Embryonic facial prominence (tissue), 1 donor: ENCODE data around the gene FYN.

ENCODE experiments used
- DNase-seq: peaks from one replicate; pipeline ENCODE4 v3.0.0-alpha.2; 2016; ENCODE audit errors: extremely low spot score

Gene FYN

DNA sequence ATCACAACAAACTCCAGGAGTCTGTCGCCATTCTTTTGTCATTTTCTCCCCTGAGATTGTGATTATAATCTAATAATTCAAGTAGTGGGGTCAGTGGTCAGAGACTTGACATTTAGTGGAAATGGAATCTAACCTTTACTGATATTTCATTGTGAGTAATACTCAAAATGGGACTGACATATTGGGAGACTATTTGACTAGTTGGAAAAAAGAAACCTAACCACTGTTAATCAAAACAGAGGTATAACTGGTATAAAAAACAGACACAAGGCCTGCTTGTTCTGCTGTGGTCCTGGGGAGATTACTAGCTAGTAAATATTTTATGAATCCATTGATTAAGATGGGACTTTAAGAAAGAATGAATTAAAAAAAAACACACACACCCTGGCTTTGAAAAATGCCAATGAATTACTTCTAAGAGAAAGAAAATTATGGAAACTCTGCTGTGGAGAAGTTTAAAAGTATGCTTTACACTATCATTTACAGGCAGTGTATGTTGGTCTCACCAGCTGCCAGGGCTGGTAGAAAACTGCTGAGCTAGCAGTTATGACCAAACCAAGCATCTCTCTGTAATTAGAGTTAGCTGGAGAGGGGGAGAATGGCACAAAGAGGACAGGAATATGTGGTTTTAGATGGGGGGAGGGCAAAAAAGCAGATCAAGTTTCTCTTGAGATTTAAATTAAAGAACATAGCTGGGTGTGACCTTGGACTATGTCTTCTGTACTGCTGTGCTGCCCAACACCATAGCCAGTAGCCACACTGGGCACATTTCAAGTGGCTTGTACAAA is 103.7 kb downstream of the FYN start:
- no peak for DNase-seq

DNA sequence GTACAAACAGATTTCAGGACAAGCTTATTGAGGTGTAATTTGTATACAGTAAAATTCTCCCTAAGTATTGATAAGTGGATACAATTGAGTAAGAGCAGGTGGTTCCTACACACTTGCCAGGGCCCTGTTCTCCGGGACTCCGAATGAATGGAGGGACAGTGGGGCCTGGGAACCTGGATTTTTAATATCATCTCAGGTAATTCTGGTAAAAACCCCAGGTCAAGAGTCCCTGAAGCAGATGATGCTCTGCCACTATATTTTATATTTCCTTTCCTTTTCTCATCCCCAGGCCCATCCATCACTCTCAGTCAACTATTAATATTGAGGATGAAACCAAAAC is 104.9 kb downstream of the FYN start:
- no peak for DNase-seq

DNA sequence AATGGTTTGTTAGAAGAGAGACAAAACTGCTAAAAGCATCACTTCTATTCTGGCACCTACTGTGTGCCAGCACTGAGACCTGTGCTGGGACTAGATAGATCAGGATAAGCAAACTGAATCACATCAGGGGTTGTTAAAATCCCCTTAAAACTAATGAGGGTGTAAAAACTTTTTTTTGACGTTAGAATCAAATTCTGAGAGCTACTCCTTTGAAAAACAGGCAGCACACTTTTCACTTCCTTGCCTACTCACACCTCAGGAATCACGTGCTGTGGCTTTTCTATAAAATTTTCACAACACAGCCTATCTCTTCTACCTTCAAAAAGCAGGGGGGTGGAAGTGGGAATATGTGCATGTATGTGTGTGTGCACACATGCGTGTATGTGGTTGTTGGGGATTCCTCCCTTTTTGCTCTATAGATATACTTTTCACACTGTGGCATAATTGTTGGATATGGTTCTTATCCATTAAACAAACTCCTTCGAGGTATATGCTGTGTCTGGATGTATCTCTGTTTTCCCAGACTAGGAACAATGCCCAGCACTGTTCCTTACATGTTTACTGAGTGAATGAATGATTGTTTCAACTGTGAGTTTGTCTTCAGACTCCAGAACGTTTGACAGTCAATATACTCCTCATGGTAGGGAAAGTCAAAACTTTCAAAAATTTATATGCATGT is 105.4 kb downstream of the FYN start:
- no peak for DNase-seq

DNA sequence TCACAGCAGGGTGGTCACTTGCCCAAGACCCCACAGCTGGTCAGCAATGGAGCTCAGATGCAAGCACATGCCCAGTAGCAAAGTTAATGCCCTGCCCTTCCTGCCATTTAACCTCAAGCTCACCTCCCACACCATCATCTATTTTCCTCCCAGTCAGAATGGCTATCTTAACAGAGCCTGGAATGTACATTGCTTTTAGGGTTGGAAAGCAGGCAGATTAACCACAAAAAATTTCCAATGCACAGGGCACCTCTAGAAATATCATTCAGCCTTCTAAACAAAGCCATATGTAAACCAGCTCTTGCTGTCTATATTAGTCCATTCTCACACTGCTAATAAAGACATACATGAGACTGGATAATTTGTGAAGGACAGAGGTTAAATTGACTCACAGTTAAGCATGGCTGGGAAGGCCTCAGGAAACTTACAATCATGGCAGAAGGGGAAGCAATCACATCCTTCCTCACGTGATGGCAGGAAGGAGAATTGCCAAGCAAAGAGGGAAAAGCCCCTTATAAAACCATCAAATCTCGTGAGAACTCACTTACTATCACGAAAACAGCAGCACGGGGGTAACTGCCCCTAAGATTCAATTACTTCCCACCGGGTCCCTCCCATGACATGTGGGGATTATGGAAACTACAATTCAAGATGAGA is 106.9 kb downstream of the FYN start:
- no peak for DNase-seq

DNA sequence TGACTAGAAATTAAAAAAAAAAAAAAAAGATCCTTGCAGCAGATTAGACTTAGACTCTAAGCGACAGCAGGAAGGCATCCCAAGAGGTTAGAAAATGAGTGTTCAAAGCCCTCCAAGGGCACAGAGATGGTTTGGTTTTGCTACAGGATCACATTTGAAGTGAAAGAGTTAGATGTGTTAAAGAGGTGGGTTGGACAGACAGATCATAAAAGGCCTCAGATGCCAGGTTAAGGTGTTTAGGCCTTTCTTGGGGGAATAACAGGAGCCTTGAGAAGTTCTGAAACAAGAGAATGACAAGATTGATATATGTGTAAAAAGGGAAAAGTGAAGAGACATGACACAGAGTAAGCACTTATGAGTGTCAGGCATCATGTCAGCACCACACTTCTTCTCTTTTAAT is 107.5 kb downstream of the FYN start:
- DNase-seq = no peak

DNA sequence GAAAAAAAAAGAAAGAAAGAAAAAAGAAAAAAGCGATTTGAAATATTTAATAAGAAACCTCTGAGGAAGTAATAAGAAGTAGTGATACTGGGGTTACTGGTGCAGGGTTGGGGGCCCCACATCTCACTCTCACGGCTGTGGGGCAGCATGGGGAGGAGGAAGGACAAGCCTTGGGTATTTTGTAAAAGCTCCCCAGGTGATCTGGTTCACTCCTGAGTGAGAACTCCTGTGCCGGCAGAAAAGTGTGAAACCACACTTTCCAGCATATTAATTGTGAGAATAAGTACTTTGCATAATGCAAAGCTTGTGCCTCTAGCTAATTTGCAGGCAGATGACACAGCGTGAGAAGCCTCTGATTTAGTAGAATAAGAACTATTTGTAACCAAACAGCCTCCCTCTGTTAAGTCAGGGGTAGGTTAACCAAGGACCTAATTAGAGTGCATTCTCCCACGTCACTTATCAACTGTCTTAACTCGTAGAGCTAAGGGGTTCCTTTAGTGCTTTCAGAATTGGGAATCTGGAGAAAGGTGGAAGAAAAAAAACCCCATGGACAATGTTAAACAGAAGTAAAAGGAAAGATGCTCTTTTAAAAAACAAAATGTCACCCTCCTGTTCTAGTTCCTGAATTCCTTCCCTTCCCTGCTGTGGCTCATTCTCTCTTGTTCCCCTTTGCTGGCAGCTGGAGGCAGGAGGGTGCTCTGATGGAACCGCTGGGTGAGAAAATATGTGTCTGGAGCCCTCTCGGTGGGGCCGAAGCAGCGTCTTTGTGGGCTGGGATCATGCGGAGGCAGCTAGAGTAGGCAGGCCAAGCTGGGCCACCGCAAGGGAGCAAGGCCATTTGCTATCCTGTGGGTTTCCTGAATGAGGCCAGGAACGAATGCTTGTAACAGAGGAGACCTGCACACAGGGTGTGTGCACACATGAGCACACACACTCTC is 108.7 kb downstream of the FYN start:
- DNase-seq = no peak

DNA sequence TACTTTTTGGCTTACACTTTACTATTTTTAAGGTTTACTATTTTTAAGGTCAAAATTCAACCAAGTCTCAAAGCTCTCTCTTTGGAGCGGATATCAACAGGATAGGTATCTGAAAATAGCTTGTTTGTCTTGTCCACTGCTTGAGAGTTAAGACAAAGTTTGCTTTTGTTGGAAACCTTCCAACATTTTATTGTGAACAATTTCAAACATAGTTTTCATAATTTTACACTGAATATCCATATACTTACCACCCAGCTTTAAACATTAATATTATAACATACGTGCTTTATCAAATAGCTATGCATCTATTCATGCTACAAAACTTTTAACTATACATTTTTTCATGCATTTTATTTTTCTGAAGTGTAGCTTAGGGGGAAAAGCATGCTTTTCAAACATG is 109.9 kb downstream of the FYN start:
- no peak for DNase-seq

DNA sequence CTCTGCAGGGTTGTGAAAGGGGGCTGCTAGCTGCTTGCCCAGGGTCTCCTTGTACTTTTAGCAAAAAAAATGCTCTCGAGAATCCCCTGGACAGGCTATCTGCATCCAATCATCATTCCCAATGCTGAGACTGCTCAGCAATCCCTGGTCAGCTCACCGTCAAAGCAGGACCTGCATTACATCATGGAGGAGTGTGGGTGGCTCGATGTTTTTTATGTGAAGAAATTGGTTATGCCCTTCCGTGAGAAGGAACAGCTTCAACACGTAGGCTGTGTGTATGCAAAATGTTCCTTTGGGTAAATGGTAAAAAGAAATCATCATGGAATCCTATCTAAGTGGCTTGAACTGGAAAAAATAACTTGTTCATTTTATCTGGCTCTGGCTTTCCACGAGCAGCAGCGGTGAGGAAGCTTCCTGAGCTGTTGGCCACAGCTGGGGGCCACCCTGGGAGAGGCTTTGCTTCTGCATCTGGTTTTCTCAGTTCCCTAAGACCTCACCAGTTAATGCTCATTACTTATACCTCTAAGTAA is 111.4 kb downstream of the FYN start:
- DNase-seq = no peak

DNA sequence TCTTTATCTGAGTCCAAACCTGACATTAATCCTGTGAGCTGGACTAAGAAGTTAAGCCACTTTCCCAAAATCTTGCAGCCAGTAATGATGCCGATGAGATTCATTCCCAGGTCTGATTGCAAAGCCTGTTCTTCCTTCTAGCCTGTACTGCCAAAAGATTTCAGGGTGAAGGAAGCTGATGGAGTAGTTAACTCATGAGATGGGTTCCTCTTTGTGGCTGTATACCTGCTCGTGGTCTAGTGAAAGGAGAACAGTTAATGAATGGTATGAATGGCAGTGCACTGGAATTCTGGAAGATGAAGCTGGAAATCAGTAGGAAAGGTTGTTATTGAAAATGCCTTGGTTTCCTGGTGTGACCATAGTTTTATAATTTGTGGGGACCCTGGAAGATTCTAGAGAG is 112.0 kb downstream of the FYN start:
- no peak for DNase-seq

DNA sequence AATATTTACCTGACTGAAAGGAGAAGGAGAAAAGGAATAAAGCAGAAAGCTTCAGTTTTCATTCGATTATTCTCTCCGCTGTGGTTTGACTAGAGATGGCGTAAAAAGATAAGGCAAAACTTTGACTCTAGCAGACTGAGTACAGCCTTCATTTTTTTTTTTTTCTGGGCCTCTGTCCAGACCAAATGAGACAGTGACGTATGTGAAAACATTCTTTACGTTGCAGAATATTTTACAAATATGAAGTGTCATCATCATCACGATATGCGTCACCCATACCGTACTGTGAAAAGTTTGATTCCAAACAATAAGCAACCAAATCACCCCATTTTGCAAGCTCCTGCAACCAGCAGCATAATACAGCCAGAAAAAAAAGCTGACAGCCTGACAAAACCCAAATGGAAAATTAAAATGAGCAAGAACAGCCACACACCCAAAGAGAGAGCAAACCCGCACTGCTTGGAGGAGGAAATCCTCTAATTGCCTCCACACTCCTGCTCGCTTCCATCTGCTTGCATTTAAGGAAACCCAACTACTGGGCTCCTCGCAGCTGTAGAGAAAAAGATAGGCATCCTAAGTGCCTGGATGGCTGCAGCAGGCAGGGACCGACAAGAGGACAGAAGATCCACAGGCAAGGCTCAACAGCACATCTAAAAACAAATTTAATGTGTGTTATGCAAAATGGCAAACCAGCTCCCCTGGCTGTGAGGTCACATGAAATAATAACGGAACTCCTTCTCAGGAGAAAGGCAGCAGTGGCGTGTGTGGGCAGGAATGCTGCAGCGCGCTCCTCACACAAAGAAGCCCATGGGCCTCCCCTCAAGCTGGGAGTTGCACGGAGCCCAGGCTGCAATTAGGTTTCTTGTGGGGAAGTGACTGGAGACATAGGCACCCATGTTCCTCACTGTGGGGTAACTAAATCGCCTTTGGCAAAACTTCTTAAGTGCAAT is 113.1 kb downstream of the FYN start:
- DNase-seq = peak; percentile 64

DNA sequence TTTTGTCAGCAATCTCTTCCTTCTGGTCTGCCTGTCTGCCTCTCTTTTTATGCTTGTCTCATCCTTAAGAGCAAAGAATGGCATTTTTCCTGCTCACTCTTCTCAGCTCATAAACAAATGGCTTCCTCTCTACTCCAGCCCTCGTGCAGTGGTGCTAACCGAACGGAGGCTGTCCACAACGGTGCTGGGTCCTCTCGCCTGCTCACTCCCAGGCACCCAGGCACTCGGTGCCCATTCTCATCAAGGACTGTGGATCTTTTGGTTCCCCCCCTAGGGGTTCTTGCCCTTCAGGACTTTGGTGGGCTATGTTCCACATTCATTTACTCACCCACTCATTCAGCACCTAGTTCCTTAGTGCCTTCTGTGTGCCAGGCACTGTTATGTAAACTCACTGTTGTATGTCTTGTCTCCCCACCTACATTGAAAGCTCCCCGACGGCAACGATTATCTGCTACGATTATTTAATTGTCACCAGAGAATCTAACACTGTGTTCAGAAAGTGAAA is 113.9 kb downstream of the FYN start:
- no peak for DNase-seq

DNA sequence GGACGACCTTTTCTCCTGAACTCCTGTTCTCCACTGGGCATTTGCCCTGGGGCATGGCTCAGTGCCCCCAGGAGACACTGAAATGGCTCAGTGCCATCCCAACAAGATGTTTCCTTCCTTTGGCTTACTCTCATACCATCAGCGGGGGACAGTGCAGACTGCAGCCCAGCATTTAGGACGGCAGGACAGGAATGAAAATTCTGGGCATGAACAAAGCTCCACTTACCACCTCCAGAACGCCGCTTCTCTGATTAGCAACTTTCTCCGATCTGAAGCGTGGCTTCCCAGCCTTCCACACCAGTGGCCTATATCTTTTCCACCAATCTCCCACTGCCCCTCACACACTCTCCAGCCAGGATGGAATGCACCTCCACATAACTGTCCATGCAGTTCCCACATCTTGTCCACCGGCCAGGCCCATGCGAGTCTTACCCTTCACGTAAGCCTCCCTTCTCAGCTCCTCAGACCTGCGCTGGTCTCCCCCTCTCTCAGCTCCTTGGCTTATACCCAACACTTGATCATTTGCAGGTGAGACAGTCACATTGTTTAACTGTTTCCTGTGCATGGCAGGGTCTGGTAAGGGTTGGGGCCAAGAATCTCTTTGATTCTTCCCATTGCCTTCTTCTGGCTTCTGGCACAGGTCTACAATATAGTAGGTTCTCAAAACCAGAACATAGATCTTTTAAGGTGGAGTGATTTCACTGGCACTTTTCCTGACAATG is 114.5 kb downstream of the FYN start:
- DNase-seq = no peak

DNA sequence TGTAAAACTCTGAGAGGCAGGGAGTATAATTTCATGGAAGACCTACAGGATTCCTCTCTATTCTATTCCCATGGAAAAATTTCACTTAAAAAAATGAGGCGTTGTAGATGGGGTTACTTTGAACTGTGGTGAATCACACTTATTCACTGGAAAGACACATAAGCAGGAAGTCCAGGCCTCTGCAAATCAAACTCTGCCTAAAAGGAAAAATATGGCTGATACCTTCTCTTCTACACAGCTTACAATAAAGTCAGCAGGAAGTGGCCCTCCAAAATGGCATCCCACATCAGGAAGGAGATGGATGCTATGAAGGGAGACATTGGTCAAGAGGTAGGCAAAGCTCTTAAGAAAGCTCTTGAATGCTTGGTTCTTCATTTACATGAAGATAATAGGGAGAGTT is 115.9 kb downstream of the FYN start:
- DNase-seq = no peak

DNA sequence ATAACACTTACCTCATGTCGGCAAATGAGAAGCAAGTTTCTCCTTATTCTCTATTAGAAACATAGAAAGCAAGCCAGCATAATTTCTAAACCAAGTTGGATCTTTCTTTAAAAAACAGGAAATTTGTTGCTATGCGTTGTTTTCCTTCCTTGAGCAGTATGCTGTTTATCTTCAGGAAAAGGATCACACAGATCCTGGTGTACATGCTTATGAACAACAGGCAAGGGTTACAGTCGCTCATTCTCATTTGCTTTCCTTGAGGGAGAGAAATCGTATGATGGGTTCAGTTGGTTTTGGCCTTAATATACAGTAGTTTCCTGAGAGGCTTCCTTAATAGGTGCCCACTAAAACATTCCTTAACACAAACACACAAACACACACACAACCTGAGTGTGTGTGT is 118.8 kb downstream of the FYN start:
- no peak for DNase-seq

DNA sequence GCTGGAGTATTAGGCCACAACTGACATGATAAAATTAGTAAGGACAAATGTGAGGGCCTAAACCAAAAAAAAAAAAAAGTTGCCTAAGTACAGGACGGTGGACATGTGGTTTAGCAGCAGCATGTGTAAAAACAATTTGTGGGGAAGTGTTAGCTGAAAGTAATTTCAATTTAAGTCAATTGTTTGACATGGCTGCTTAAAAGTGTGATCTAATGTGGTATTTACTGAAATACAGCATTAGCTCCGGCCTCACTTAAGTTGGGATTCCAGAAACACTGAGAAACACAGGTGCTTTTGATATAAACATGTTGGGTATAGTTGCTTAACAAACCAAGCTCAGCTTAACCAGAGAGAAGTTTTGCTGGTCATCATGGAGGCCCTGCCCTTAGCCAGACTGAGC is 119.7 kb downstream of the FYN start:
- DNase-seq = no peak

DNA sequence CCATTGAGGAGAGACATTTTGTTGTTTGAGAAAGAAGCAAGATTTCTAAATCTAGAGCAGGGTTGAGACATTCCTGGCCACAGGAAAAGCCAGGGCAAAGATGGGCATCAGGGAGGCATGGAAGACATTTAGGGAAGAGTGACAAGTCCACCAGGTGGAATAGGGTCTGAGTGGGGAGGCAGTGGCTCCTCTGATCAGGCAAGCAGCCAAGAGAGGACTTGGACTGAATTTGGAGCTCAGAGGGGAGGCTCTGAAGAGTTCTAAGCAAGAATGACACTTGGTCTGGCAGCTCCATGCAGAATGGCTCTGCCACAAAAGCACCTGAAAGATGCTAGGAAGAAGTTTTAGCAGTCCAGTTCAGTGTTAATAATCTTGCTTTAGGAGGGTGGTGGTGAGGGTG is 120.8 kb downstream of the FYN start:
- DNase-seq = no peak

DNA sequence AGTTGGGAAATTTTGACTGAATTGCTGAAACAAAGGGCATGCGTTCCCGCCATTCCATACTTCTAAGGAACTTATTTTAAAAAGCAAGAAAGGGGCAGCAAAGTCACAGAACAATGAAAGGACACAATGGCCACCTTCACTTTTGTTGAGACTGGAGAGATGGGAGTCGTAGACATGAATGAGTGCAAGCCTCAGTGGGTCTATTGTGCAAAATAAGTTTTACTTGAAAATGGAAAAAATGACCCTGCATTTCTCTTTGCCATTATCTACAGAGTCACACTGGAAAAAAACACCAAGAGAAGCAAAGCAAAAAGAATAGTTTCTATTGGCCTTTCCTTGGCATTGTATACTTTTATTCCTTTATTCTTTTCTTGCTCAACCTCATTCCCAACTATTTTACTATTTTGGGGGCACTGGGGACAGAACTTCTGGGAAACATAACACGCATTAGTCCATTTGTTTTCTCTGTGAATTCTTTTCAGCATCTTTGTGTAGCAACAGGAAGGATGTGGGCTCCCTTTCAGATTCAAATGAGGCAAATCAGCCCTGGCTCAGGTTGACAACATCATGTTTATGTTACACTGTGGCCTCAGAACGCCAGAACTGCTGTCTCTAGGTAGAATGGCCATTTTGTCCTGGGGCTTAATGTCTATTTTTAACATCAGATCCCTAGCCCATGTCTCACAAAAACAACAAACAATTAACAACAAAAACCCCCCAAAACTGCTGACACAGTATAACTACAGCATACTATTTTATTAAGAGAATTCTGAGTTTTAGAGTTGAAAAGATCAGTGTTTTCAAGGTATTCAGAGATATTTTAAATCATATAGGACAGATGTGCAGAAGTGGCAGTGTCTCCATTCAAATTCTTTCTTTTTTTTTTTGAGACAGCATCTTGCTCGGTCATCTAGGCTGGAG is 122.2 kb downstream of the FYN start:
- DNase-seq = no peak

DNA sequence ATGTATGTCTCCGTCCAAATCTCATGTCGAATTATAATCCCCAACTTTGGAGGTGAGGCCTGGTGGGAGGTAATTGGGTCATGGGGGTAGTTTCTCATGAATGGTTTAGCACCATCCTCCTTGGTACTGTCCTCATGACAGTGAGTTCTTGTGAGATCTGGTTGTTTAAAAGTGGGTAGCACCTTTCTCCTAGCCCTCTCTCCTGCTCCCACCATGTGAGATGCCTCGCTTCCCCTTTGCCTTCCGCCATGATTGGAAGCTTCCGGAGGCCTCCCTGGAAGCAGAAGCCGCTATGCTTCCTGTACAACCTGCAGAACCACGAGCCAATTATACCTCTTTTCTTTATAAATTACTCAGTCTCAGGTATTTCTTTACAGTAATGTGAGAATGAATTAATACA is 123.1 kb downstream of the FYN start:
- no peak for DNase-seq

DNA sequence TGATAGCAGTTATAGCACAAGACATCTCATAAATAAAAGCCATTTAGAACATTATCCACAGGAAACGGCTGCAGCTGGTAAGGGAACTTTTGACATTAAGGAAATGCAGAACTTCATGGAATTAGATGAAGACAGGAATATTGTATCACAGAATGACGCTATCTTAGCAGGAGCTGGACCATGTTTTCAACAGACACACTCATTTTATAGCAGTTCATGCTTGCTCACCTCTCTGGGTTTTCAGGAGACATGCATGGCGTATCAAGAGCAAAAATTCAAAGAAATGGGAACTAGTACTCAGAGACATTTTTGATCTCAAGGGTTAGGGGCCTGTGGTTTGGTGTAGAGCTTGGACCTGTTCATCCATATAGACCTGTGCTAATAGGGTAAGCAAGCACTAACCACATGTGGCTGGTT is 125.0 kb downstream of the FYN start:
- DNase-seq = no peak
